HG02642 (cell line): Measurements from ENCODE around the gene NPAS2.

Experiments
- ATAC-seq: cut with Tn5 transposase; IDR thresholded peaks from one replicate; pipeline ENCODE4 v1.9.1; 2021; ENCODE audit warnings: mild to moderate bottlenecking; ENCODE audit not compliant: unreplicated experiment, poor library complexity

NPAS2 gene

DNA sequence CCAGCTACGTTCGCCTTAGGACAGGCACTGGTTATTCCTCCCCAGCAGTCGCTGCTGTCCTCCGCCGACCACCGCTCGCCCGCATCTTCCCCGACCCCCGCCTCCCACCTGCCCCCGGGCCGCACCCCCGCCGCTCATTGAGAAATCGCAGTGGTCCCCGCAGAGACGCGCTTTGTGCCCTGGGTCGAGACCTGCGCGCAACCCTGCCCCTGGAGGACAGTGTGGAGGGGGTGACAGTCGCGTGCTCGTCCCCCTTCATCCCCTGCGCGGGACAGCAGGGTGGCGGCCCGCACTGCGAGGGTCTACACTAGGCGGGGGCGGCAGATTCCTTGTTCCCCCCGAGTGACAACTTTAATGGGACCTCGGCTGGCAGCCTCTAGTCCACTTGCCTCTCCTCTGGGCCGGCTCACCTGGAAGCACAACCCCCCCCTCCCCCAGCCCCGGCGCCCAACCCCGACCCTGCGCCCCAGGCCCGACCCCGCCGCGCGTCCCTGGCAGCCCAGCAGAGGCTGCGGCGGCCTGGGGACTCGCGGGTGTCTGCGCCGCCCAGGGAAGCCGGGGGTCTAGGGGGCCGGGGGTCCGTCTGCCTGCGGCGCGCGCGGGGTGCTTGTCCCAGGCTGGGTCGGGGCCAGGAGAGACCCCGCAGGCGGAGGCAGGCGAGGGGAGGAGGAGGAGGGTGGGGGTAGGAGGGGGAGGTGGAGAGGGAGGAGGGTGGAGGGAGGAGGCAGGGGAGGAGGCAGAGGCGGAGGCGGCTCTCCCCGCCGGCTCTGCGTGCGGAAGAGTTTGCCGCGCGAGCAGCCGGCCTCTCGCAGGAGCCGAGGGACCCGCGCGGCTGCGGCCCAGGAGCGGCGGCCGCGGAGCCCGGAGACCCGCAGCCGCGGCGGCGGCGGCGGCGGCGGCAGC lies at the start of gene NPAS2:
Gene NPAS2, plus strand, starts transcription at position 770 of the 903 bp plus-strand sequence. CDS start 84,616 bp downstream, outside the sequence.
- ATAC-seq: no peak

DNA sequence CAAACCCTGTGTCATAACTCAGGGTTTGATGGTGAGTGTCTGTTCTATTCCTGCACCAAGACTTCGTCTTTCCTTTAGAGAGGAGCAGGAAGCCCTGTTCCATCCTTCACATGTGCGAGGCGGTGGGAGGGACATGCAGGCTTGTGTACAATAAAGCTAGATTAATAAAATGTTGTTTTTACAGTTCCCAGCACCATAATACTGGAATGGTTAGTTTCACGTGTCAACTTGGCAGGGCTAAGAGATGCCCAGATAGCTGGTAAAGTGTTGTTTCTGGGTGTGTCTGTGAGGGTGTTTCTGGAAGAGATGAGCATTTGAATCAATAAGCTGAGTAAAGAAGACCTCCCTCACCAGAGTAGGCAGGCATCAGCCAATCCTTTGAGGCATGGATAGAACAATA lies 48.8 kb upstream of the NPAS2 start:
- ATAC-seq: no peak

- ATAC-seq: no peak
These were observed 46.4 kb upstream of the NPAS2 start for GRCh38 chr2:100773538-100773937.

DNA sequence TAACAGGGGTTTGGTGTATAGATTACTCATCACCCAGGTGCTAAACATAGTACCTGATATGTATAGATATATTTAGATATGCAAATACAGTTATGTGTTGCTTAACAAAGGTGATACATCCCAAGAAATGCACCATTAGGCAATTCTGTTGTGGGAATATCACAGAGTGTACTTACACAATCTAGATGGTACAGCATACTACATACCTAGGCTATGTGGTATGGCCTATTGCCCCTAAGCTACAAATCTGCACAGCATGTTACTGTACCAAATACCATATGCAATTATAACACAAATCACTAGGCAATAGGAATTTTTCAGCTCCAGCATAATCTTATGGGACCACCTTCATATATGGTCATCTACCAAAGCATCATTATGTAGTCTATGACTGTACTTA lies 43.5 kb upstream of the NPAS2 start:
- no peak for ATAC-seq

GRCh38 chr2:100778637-100779450 lies 41.1 kb upstream of the NPAS2 start:
- ATAC-seq: no peak

DNA sequence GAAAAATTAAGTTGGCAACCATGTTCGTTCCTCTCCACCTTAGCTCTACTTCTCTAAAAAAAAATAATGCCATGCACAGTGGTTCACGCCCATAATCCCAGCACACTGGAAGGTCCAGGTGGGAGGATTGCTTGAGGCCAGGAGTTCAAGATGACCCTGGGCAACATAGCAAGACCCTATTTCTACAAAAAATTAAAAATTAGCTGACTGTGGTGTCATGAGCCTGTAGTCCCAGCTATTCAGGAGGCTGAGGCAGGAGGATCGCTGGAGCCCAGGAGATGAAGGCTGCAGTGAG lies 40.1 kb upstream of the NPAS2 start:
- ATAC-seq: no peak

- ATAC-seq: no peak
These were observed 39.5 kb upstream of the NPAS2 start for GRCh38 chr2:100780203-100781008.

- ATAC-seq: no peak
These were observed 39.0 kb upstream of the NPAS2 start for GRCh38 chr2:100781009-100781325.

DNA sequence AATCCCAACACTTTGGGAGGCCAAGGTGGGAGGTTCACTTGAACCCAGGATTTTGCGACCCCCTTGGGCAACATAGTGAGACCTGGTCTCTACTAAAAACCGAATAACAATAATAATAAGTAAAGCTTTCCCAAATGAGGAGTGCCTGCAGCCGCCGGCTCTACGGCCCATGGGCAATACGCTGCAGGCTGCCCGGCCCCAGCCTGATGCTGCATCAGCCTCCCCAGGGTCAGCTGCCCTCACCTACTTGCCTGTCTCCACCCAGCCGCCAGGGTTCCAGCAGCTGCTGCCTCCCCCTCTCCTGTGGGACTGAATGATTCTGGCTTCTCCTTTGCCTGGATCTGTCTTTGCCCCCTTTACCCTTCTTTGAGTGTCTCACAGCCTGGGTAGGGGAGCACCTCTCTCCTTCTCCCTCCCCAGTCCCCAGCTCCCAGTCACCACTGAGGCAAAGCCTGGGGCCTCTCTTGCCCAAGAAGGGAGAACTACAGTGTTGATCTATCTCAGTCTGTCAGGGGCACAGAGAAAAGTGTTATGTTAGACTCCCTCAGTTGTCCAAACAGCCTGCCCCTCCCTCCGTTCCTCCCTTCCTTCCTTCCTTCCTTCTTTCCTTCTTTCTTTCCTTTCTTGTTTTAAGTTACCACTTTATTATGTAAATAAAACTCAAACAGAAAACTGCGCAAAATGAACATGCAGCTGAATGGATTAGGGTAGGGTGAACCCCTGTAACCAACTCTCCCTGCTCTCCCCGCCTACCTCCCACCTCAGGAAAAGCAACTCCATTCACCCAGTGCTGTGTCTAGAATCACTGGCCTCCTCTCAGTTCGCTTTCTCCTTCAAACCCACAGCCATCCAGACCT lies 38.2 kb upstream of the NPAS2 start:
- no peak for ATAC-seq

DNA sequence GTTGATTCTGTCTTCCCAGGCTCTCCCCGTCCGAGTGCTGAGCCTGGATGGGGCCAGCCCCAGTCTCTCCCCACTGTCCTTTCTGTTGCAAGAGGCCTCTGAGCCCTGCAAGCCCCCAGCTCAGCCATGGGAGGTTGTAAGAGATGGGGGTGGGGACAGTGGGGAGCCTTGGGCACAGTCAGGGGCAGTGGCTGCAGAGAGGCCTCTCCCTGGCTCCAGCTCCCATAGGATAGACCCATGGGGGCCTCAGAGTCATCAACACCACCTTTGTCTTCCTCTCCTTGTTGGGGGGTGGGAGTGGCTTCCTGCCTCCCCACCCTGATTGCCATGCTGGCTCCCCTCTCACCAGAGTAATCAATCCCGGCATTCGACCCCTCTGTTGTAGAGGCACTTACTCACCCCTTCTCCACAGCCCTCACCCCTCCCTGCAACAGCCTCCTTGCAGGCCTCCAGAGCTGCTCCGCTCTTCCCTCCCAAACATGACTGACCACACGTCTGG lies 37.5 kb upstream of the NPAS2 start:
- ATAC-seq: no peak

DNA sequence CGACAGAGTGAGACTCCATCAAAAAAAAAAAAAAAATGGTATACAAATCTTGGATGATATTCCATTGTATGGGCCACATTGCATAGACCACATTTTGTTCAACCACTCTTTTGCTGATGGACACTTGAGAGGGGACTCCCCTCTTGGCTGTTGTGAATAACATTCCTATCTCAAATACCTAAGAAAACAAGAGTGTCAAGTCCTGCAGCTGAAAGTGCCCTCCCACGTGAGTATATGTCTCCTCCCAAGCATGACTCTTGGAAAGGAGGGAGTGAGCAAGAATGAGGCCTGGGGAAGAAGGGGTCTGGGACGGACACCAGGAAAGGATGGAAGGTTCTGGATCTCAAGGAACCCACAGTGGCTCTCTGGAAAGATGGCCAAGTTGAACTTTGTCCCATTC lies 36.0 kb upstream of the NPAS2 start:
- no peak for ATAC-seq

- no peak for ATAC-seq
These were observed 35.3 kb upstream of the NPAS2 start for GRCh38 chr2:100784681-100785080.

DNA sequence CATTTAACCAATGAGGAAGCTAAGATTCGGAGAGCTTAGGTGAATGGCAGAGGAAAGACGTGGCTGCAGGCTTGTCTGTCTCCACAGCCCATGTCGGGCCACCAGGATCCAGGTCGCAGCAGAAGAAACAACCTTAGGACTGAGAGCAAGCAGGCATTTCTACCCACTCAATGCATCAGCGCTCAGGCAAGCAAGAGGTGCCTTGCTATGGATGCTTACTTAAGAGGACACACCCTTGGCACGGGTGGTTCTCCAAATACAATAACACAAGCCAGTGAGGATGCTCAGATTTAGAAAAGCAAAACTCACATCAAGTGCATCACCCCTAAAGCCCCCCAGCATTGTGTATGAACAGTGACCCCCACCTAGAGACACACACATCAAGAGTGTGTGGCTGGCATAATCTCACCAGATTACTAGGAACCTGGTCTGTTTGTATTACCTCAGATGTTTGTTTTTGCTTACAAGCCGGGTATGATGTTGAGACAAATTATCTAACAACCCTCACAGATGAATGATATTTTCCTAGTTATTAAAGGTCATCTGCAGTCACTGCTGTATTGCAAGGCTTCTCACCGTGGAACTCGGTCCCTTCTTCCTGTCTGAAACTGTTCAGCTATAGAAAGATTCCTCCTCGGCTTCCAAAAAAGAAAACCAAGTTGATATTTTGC lies 34.2 kb upstream of the NPAS2 start:
- no peak for ATAC-seq

DNA sequence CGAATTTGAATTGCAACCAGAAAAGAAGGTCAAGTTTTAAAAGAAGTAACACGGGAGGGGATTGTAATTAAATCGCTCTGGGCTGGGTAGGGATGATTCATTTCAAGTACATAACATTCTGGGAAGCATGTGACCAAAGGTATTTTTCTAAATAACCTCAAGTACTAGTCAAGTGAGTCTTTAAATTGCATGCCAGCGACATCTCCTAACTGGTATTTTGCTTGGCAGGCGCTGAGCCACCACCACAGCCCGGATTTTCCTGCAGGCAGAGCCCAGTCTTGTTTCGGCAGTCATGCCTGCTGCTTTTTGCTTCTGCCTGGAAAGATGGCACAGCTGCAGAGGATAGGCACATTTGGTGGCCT lies 33.7 kb upstream of the NPAS2 start:
- ATAC-seq: no peak

GRCh38 chr2:100786985-100787384 lies 33.0 kb upstream of the NPAS2 start:
- no peak for ATAC-seq

GRCh38 chr2:100789361-100789760 lies 30.6 kb upstream of the NPAS2 start:
- ATAC-seq: no peak

DNA sequence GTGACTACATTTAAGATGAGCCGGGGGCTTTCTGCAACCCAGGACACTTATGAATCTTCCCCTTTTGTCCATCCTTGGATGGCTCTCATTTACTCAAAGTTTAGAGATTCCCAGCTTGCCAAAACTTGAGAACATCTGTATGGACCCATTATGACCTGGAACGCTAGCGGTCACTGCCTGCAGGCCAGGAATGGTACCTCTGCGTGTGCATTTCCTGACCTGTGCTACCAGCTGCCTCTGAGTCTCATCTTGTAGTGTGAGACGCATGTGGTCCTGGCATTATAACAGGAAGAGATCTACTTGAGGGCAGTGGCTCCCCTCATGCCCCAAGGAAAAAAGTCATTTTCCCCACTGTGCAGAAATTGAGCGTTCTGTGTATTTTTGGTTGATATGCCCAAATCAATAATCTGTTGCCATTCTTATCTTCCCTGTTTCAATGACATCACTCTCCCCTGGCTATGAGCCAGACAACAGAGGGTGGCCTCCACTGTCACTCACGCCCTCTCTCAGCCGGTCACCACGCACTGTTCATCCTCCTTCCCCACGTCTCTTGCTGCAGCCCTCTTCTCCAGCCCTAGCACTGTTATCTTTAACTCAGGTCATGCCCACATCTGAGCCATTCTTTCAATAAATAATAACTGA lies 28.5 kb upstream of the NPAS2 start:
- no peak for ATAC-seq

DNA sequence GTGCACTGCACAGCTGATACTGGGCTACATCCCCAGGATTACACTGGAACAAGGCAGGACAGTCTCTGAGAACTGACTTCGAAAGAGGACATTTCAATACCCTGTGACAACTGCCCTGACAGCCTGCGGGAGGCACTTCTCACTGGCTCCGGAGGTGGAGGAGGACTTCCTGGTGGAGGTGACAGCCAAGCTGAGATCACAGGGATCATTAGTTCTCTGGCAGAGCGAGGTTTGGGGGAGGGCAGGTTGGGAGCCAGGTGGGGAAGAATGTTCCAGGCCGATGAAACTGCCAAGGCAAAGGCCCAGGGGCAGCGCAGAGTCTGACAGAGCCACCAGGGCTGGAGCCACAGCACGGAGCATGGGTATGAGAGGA lies 28.0 kb upstream of the NPAS2 start:
- ATAC-seq: no peak

DNA sequence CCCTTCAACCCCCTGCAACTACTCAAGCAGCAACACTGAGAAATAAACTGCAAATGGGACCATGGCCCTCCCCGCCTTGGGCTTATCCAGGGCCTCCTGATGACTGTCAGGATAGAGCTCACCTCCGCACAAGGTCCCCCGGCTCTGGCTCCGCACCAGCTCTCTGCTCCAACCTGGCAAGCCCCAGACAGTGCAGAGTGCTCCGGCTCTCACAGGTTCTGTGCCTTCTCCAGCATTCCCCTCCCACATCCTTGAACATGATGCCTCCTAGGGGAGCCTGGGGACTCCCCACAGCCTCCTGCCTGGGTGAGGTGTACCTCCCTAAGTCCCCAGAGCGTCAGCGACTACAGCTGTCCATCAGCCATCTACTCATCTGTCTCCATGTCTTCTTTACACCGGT lies 26.7 kb upstream of the NPAS2 start:
- no peak for ATAC-seq
